Measurements from ENCODE around the gene MYO18B.

Gene MYO18B

GRCh38 chr22:25777870-25778269 is 35.9 kb downstream of the MYO18B start:
- no peak for DNase-seq

- DNase-seq = no peak
Observed at GRCh38 chr22:25779426-25779825, 37.4 kb downstream of the MYO18B start.

- DNase-seq = no peak
Observed at GRCh38 chr22:25779890-25780289, 37.9 kb downstream of the MYO18B start.

GRCh38 chr22:25780673-25781072 is 38.7 kb downstream of the MYO18B start:
- no peak for DNase-seq

GRCh38 chr22:25781801-25782200 is 39.8 kb downstream of the MYO18B start:
- DNase-seq = no peak

- DNase-seq = no peak
Observed at GRCh38 chr22:25782831-25783230, 40.8 kb downstream of the MYO18B start.

GRCh38 chr22:25783856-25784255 is 41.9 kb downstream of the MYO18B start:
- no peak for DNase-seq

- no peak for DNase-seq
Observed at GRCh38 chr22:25786165-25786564, 44.2 kb downstream of the MYO18B start.

- DNase-seq = no peak
Observed at GRCh38 chr22:25791556-25791955, 49.6 kb downstream of the MYO18B start.

- DNase-seq = no peak
Observed at GRCh38 chr22:25795478-25795877, 53.5 kb downstream of the MYO18B start.

GRCh38 chr22:25797498-25798290 is 55.7 kb downstream of the MYO18B start:
- DNase-seq = no peak

- no peak for DNase-seq
Observed at GRCh38 chr22:25800766-25801165, 58.8 kb downstream of the MYO18B start.

- DNase-seq = no peak
Observed at GRCh38 chr22:25802018-25802417, 60.0 kb downstream of the MYO18B start.

GRCh38 chr22:25804676-25805075 is 62.7 kb downstream of the MYO18B start:
- DNase-seq = no peak

GRCh38 chr22:25806579-25806978 is 64.6 kb downstream of the MYO18B start:
- DNase-seq = no peak

GRCh38 chr22:25814685-25815084 is 72.7 kb downstream of the MYO18B start:
- no peak for DNase-seq

- DNase-seq = no peak
Observed at GRCh38 chr22:25815561-25815960, 73.6 kb downstream of the MYO18B start.

- no peak for DNase-seq
Observed at GRCh38 chr22:25816522-25817059, 74.6 kb downstream of the MYO18B start.

- no peak for DNase-seq
Observed at GRCh38 chr22:25817092-25817943, 75.3 kb downstream of the MYO18B start.

GRCh38 chr22:25818541-25818940 is 76.6 kb downstream of the MYO18B start:
- DNase-seq = no peak

GRCh38 chr22:25822344-25822743 is 80.4 kb downstream of the MYO18B start:
- no peak for DNase-seq

- no peak for DNase-seq
Observed at GRCh38 chr22:25823276-25823675, 81.3 kb downstream of the MYO18B start.

GRCh38 chr22:25824828-25825423 is 82.9 kb downstream of the MYO18B start:
- no peak for DNase-seq

Measured in CD4-positive, alpha-beta T cell treated with Interleukin-10 for 1 hour (primary cell).